ENCODE measurements around the gene HBG1.

Gene HBG1

DNA sequence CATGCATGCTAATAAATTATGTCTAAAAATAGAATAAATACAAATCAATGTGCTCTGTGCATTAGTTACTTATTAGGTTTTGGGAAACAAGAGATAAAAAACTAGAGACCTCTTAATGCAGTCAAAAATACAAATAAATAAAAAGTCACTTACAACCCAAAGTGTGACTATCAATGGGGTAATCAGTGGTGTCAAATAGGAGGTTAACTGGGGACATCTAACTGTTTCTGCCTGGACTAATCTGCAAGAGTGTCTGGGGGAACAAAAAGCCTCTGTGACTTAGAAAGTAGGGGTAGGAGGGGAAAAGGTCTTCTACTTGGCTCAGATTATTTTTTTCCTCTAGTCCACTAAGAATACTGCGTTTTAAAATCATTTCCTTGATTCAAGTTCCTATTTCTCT lies 22.0 kb downstream of the HBG1 start:
- TF ChIP-seq, protein P1, sequence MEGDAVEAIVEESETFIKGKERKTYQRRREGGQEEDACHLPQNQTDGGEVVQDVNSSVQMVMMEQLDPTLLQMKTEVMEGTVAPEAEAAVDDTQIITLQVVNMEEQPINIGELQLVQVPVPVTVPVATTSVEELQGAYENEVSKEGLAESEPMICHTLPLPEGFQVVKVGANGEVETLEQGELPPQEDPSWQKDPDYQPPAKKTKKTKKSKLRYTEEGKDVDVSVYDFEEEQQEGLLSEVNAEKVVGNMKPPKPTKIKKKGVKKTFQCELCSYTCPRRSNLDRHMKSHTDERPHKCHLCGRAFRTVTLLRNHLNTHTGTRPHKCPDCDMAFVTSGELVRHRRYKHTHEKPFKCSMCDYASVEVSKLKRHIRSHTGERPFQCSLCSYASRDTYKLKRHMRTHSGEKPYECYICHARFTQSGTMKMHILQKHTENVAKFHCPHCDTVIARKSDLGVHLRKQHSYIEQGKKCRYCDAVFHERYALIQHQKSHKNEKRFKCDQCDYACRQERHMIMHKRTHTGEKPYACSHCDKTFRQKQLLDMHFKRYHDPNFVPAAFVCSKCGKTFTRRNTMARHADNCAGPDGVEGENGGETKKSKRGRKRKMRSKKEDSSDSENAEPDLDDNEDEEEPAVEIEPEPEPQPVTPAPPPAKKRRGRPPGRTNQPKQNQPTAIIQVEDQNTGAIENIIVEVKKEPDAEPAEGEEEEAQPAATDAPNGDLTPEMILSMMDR (IDR thresholded peaks at IDR 0.05), result no peak

DNA sequence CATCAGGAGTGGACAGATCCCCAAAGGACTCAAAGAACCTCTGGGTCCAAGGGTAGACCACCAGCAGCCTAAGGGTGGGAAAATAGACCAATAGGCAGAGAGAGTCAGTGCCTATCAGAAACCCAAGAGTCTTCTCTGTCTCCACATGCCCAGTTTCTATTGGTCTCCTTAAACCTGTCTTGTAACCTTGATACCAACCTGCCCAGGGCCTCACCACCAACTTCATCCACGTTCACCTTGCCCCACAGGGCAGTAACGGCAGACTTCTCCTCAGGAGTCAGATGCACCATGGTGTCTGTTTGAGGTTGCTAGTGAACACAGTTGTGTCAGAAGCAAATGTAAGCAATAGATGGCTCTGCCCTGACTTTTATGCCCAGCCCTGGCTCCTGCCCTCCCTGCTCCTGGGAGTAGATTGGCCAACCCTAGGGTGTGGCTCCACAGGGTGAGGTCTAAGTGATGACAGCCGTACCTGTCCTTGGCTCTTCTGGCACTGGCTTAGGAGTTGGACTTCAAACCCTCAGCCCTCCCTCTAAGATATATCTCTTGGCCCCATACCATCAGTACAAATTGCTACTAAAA lies 22.8 kb downstream of the HBG1 start, which contains the start of gene HBB:
TSS of gene HBB (minus strand) at position 340 of the 579 bp plus-strand sequence. CDS start at position 290, 50 bp downstream.
- TF ChIP-seq, protein P1 (IDR thresholded peaks at IDR 0.05), result no peak

DNA sequence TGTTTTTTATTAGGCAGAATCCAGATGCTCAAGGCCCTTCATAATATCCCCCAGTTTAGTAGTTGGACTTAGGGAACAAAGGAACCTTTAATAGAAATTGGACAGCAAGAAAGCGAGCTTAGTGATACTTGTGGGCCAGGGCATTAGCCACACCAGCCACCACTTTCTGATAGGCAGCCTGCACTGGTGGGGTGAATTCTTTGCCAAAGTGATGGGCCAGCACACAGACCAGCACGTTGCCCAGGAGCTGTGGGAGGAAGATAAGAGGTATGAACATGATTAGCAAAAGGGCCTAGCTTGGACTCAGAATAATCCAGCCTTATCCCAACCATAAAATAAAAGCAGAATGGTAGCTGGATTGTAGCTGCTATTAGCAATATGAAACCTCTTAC lies 24.2 kb downstream of the HBG1 start:
- TF ChIP-seq, protein P1 (IDR thresholded peaks at IDR 0.05), result no peak

DNA sequence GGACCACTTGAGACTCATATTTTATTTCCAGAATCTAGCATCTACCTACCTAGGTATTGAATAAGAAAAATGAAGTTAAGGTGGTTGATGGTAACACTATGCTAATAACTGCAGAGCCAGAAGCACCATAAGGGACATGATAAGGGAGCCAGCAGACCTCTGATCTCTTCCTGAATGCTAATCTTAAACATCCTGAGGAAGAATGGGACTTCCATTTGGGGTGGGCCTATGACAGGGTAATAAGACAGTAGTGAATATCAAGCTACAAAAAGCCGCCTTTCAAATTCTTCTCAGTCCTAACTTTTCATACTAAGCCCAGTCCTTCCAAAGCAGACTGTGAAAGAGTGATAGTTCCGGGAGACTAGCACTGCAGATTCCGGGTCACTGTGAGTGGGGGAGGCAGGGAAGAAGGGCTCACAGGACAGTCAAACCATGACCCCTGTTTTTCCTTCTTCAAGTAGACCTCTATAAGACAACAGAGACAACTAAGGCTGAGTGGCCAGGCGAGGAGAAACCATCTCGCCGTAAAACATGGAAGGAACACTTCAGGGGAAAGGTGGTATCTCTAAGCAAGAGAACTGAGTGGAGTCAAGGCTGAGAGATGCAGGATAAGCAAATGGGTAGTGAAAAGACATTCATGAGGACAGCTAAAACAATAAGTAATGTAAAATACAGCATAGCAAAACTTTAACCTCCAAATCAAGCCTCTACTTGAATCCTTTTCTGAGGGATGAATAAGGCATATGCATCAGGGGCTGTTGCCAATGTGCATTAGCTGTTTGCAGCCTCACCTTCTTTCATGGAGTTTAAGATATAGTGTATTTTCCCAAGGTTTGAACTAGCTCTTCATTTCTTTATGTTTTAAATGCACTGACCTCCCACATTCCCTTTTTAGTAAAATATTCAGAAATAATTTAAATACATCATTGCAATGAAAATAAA lies 24.8 kb downstream of the HBG1 start:
- TF ChIP-seq, protein P1 (IDR thresholded peaks at IDR 0.05), result no peak

DNA sequence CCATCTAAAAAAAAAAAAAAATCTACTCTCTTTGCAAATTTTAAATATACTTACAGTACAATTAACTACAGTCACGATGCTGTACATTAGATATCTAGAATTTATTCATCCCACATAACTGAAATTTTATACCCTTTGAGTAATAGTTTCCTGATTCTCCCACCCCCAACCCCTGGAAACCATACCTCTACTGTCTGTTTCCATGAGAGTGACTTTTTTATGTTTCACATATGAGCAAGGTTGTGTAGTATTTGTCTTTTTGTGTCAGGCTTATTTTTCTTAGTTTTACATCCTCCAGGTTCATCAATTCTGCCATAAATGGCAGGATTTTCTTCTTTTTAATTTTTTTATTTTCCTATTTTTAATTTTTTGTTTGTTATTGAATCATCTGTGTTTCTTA lies 26.0 kb downstream of the HBG1 start:
- TF ChIP-seq, protein P1 (IDR thresholded peaks at IDR 0.05), result no peak

DNA sequence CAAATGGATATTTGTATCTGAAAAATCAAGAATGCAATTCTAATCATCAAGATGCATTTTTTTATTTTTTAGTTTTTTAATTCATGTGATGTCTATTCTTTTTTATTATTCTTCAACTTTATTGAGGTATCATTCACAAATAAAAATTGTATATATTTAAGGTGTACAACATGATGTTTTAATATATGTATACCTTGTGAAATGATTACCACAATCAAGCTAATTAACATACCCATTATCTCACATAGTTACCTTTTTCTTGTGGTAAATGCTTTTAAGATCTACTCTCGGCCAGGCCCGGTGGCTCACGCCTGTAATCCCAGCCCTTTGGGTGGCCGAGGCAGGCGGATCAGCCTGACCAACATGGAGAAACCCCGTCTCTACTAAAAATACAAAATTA lies 26.5 kb downstream of the HBG1 start:
- TF ChIP-seq, protein P1 (IDR thresholded peaks at IDR 0.05), result no peak

DNA sequence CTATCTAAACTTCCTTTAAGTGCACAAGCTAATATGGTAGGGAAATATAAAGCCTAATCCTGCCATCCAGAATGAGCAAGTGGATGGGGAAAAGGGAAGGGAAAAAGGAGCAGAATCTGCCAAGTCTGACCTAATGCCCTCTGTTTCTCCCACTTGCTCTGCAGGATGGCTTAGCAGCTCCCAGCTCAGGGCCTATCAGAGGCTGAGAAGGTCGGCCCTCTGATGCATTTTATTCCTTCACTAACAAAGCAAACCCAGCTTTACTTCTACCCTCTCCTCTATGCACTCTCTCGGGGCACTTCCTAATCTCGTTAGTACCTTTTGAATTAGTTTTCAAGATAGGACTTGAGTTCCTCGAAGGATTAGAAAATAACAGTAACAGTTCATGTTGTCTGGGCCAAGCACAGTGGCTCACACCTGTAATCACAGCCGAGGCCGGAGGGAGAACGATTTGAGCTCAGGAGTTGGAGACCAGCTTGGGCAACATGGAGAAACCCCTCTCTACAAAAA lies 39.2 kb downstream of the HBG1 start:
- TF ChIP-seq, protein P1 (IDR thresholded peaks at IDR 0.05), result no peak
